H1 (cell line): ENCODE data around the gene ANKEF1. TPM values are rescaled to one million over a fixed set of nuclear protein-coding genes. Genes with fewer than 3 reads are reported as not detected.

Experiments used
- HDAC6 ChIP-seq: IDR thresholded peaks from one replicate; pipeline ENCODE4 v1.7.1; 2012; ENCODE audit warnings: low read depth, mild to moderate bottlenecking, inconsistent platforms, low read length, moderate library complexity
- KDM5A ChIP-seq: fragments of 200-600 bp; IDR thresholded peaks from 2 replicates; pipeline ENCODE4 v1.7.1; 2012; ENCODE audit warnings: mild to moderate bottlenecking, low read length, inconsistent platforms, mixed read lengths
- NRF1 ChIP-seq: IDR thresholded peaks from 2 replicates; pipeline ENCODE4 v1.6.1; 2011; ENCODE audit warnings: mild to moderate bottlenecking, low read depth, low read length, improper control_type of control experiment
- PHF8 ChIP-seq: fragments of 200-600 bp; sonication (generic); conservative IDR thresholded peaks from 2 replicates; pipeline ENCODE4 v1.7.1; 2012; ENCODE audit warnings: low read depth, mild to moderate bottlenecking, inconsistent platforms, low read length, moderate library complexity
- SP4 ChIP-seq: IDR thresholded peaks from 2 replicates; pipeline ENCODE4 v1.6.1; 2012; ENCODE audit warnings: low read length, inconsistent platforms
- SUZ12 ChIP-seq: fragments of 200-600 bp; sonication (generic); IDR thresholded peaks from 2 replicates; pipeline ENCODE4 v1.6.1; 2012; ENCODE audit warnings: mild to moderate bottlenecking, inconsistent platforms, low read length, moderate library complexity, mixed read lengths
- TCF12 ChIP-seq: IDR thresholded peaks from 2 replicates; pipeline ENCODE4 v1.6.1; 2011; ENCODE audit warnings: low read depth, mild to moderate bottlenecking, low read length
- polyA plus RNA-seq, 7 experiments: library from polyadenylated mRNA; depleted of rRNA in 3 of 7; stranded (reverse) in 5 of 7; unstranded in 2 of 7; fragments of >200 nt in 5 of 7; fragments of 200-250 nt in 2 of 7; gene quantifications; 1 replicate in 5 of 7; 2 replicates in 1 of 7; 4 replicates in 1 of 7; pipeline versions ENCODE4 v1.2.1 to v1.2.3, GENCODE V29; 2011 to 2013; ENCODE audit warnings: missing spikeins in 2 of 7, mixed read lengths in 2 of 7
- total RNA-seq: library from RNA; stranded (reverse); fragmentation: NEBNext Ultra II Directional; extraction: Animal tissue kit (Norgen Biotek cat#: 25700); gene quantifications from 2 replicates; pipeline ENCODE4 v1.2.1, GENCODE V29; 2021
- TF ChIP-seq, protein P1 (sequence below): fragments of 300-600 bp; sonication (generic); IDR thresholded peaks from 2 replicates; pipeline ENCODE4 v1.7.1; 2012; ENCODE audit warnings: low read length, moderate library complexity, mild to moderate bottlenecking, inconsistent platforms; ENCODE audit not compliant: insufficient replicate concordance
- TF ChIP-seq, protein P2 (sequence below): IDR thresholded peaks from 2 replicates; pipeline ENCODE4 v1.6.1; 2012; ENCODE audit warnings: inconsistent platforms
- TF ChIP-seq, protein P3 (sequence below): IDR thresholded peaks from 2 replicates; pipeline ENCODE4 v1.6.1; 2012; ENCODE audit warnings: inconsistent platforms
- TF ChIP-seq, protein P4 (sequence below): IDR thresholded peaks from 2 replicates; pipeline ENCODE4 v1.6.1; 2011; ENCODE audit warnings: low read depth, mild to moderate bottlenecking, low read length; ENCODE audit not compliant: insufficient read depth

ANKEF1 gene
- total and polyA plus RNA-seq, 2 of the 8 experiments (the other 6 are each of a cell fraction or from before 2014, with no cell fraction given) = 2.8 to 10.0 TPM

DNA sequence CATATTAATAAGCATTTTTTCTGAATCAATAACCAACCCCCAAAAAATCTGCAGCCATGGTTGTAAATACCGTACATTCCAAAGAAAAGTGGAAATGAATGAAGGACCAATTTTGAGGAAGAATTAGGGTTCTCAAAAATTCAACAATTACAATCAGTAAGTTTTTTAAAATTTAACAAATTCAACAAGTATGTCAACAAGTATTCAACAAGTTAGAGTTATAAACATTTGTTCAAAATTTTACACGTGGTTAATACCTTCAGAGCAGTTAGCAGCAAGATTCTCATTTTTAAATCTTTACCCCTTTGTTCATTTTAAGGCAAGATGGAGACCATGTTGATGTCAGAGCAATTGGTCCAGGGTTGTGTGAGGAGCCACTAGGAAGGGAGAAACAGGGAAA lies 27.6 kb upstream of the ANKEF1 start (continued):
- TF ChIP-seq, protein P1, sequence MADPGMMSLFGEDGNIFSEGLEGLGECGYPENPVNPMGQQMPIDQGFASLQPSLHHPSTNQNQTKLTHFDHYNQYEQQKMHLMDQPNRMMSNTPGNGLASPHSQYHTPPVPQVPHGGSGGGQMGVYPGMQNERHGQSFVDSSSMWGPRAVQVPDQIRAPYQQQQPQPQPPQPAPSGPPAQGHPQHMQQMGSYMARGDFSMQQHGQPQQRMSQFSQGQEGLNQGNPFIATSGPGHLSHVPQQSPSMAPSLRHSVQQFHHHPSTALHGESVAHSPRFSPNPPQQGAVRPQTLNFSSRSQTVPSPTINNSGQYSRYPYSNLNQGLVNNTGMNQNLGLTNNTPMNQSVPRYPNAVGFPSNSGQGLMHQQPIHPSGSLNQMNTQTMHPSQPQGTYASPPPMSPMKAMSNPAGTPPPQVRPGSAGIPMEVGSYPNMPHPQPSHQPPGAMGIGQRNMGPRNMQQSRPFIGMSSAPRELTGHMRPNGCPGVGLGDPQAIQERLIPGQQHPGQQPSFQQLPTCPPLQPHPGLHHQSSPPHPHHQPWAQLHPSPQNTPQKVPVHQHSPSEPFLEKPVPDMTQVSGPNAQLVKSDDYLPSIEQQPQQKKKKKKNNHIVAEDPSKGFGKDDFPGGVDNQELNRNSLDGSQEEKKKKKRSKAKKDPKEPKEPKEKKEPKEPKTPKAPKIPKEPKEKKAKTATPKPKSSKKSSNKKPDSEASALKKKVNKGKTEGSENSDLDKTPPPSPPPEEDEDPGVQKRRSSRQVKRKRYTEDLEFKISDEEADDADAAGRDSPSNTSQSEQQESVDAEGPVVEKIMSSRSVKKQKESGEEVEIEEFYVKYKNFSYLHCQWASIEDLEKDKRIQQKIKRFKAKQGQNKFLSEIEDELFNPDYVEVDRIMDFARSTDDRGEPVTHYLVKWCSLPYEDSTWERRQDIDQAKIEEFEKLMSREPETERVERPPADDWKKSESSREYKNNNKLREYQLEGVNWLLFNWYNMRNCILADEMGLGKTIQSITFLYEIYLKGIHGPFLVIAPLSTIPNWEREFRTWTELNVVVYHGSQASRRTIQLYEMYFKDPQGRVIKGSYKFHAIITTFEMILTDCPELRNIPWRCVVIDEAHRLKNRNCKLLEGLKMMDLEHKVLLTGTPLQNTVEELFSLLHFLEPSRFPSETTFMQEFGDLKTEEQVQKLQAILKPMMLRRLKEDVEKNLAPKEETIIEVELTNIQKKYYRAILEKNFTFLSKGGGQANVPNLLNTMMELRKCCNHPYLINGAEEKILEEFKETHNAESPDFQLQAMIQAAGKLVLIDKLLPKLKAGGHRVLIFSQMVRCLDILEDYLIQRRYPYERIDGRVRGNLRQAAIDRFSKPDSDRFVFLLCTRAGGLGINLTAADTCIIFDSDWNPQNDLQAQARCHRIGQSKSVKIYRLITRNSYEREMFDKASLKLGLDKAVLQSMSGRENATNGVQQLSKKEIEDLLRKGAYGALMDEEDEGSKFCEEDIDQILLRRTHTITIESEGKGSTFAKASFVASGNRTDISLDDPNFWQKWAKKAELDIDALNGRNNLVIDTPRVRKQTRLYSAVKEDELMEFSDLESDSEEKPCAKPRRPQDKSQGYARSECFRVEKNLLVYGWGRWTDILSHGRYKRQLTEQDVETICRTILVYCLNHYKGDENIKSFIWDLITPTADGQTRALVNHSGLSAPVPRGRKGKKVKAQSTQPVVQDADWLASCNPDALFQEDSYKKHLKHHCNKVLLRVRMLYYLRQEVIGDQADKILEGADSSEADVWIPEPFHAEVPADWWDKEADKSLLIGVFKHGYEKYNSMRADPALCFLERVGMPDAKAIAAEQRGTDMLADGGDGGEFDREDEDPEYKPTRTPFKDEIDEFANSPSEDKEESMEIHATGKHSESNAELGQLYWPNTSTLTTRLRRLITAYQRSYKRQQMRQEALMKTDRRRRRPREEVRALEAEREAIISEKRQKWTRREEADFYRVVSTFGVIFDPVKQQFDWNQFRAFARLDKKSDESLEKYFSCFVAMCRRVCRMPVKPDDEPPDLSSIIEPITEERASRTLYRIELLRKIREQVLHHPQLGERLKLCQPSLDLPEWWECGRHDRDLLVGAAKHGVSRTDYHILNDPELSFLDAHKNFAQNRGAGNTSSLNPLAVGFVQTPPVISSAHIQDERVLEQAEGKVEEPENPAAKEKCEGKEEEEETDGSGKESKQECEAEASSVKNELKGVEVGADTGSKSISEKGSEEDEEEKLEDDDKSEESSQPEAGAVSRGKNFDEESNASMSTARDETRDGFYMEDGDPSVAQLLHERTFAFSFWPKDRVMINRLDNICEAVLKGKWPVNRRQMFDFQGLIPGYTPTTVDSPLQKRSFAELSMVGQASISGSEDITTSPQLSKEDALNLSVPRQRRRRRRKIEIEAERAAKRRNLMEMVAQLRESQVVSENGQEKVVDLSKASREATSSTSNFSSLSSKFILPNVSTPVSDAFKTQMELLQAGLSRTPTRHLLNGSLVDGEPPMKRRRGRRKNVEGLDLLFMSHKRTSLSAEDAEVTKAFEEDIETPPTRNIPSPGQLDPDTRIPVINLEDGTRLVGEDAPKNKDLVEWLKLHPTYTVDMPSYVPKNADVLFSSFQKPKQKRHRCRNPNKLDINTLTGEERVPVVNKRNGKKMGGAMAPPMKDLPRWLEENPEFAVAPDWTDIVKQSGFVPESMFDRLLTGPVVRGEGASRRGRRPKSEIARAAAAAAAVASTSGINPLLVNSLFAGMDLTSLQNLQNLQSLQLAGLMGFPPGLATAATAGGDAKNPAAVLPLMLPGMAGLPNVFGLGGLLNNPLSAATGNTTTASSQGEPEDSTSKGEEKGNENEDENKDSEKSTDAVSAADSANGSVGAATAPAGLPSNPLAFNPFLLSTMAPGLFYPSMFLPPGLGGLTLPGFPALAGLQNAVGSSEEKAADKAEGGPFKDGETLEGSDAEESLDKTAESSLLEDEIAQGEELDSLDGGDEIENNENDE = no peak
- TF ChIP-seq SUZ12 (no peak), NRF1 (no peak), PHF8 (no peak), KDM5A (no peak), HDAC6 (no peak), SP4 (no peak), TCF12 (no peak)
- TF ChIP-seq, protein P2, sequence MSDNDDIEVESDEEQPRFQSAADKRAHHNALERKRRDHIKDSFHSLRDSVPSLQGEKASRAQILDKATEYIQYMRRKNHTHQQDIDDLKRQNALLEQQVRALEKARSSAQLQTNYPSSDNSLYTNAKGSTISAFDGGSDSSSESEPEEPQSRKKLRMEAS = no peak
- TF ChIP-seq, protein P3, sequence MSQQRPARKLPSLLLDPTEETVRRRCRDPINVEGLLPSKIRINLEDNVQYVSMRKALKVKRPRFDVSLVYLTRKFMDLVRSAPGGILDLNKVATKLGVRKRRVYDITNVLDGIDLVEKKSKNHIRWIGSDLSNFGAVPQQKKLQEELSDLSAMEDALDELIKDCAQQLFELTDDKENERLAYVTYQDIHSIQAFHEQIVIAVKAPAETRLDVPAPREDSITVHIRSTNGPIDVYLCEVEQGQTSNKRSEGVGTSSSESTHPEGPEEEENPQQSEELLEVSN = no peak
- TF ChIP-seq, protein P4, sequence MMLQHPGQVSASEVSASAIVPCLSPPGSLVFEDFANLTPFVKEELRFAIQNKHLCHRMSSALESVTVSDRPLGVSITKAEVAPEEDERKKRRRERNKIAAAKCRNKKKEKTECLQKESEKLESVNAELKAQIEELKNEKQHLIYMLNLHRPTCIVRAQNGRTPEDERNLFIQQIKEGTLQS = no peak
